Left lobe of liver (tissue), 2 donors: ENCODE data around the gene CYP4B1. TPM values are rescaled to one million over a fixed set of nuclear protein-coding genes. Genes with fewer than 3 reads are reported as not detected.
"Not testable (repeated sequence)": the region's sequence is repeated elsewhere in the genome, so short reads cannot be mapped to it uniquely, and the experiment has no call there.

Experiments
- ATAC-seq: fragments of 200-7000 bp; cut with Tn5 transposase; one replicate; pipeline ENCODE4 v1.9.1; 2020; ENCODE audit warnings: mild to moderate bottlenecking, moderate library complexity
- DNase-seq: peaks from one replicate; pipeline ENCODE4 v3.0.0-alpha.2; 2020; ENCODE audit warnings: low spot score
- total RNA-seq: library from RNA; stranded (reverse); gene quantifications from one replicate; pipeline ENCODE4 v1.2.1, GENCODE V29; 2021
- donor health status: DM: no; HTN: no; CAD: no; lungs with moderate emphysema.
- donor health status: DM: no; HTN: yes; CAD: no.

CYP4B1 gene
- total RNA-seq, 1 donor from 2014 or later: 0.33 TPM

DNA sequence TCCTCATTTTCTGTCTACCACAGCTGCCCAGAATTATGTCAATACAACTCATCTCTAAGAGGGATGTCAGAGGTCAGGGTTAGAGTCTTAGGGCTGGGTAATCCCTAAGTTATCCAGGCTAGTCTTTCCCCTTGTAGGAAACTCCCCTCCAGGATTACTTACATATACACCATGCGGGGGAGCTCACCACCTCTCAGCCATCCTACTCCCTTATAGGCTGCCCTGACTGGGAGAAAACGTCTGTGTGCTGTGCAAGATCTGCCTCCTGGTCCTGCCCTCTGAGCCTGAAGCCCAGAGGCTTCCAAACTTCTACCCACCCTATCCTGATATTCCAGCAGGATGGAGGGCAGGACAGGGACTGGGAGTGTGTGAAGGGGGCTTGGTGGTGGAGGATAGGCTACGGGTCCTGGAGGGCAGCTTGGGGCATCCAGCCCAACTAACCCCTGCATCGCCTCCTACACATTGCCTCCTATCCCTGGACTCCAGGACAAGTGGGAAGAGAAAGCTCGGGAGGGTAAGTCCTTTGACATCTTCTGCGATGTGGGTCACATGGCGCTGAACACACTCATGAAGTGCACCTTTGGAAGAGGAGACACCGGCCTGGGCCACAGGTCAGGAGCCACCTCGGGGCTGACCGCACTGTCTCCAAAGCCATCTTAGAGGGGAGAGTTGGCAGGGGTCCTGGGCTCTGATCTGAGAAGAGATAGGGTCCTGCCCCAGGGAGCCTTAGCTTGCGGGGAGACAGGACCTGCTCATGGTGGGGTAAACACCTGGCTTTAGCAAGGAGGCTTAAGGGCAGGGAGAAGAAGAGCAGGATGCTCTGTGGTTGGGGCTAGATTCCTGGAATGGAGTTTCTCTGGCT lies 14.4 kb downstream of the CYP4B1 start:
- ATAC-seq: no peak

DNA sequence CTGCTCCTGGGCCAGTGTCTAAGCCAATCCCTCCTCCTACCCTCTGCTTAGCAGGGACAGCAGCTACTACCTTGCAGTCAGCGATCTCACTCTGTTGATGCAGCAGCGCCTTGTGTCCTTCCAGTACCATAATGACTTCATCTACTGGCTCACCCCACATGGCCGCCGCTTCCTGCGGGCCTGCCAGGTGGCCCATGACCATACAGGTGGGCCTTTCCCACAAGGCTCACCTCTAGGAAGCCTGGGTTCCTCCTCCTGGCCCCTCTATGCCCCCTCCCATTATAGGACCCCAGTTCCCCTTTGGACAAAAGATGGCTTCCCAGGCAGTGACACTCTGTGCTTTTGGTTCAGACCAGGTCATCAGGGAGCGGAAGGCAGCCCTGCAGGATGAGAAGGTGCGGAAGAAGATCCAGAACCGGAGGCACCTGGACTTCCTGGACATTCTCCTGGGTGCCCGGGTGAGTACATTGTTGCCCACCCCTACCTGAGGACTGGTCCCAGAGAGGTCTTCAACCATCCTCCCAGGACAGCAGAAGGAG lies 15.1 kb downstream of the CYP4B1 start:
- ATAC-seq: no peak
- no peak for DNase-seq

More for the DNA sequence above, 14.4 kb downstream of the CYP4B1 start:
- DNase-seq: no peak

- DNase-seq (no peak), ATAC-seq (no peak)
Observed at GRCh38 chr1:46815133-46815532, 16.3 kb downstream of the CYP4B1 start.

DNA sequence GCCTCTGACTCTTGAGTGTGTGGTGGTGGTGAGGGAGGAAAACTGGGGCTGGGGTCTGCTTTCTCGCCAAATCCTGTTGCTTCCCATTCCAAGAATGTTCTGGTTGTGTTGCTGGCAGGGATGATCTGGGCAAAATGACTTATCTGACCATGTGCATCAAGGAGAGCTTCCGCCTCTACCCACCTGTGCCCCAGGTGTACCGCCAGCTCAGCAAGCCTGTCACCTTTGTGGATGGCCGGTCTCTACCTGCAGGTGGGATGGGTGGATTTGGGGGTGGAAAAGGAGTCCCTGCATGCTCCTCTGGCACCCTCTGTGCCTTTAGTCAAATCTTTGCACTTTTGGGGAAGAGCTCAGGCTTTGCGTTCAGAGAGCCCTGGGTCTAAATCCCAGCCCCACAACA lies 18.1 kb downstream of the CYP4B1 start:
- DNase-seq: no peak
- no peak for ATAC-seq

GRCh38 chr1:46817814-46818213 lies 19.0 kb downstream of the CYP4B1 start:
- DNase-seq: no peak

GRCh38 chr1:46818591-46818990 lies 19.7 kb downstream of the CYP4B1 start:
- DNase-seq: no peak
- no peak for ATAC-seq

More at GRCh38 chr1:46817814-46818213, 19.0 kb downstream of the CYP4B1 start:
- no peak for ATAC-seq

- ATAC-seq (no peak), DNase-seq (no peak)
Observed at GRCh38 chr1:46819335-46819734, 20.5 kb downstream of the CYP4B1 start.

DNA sequence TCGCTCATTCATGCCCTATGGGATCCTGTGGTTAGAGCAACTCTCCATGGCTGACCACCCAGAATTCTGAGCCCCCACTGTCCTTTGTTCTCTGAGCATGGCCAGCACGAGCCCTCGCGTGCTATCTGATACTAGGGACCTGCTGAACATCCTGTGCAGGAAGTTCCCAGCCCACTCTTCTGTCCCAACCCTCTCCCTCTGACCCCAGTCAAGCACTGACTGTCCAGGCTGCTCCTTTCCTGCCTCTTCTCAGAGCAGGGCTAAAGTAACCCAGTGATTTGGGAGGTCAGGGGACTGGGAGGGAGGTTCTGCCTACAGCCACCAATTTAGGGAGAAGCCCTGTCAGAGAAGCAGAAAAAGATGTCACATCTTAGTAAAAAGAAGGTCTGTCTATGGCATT lies 21.2 kb downstream of the CYP4B1 start:
- ATAC-seq (no peak), DNase-seq (no peak)

DNA sequence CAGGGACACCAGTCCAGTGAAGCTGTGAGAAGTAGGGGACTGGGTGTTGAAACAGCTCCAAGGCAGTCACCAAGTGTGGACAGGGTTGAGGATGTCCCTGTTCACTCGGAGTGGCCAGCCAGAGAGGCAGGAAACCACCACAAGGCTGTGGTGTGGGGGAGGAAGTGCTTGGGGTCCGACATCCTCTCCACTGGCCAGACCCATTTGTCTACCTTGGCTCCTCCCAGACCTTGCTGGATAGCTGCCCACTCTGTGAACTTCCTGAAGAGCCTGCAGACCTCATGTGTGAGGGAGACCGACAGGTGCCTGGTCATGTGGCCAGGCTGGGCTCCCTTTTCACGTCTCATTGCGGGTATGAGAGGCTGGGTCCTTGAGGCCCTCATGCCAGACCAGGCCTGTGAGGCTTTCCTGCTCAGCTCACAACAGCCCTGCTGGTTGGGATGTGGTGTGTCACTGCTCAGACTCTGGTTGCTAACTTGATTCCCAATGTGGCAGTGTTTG lies 21.8 kb downstream of the CYP4B1 start:
- ATAC-seq (no peak), DNase-seq (no peak)

DNA sequence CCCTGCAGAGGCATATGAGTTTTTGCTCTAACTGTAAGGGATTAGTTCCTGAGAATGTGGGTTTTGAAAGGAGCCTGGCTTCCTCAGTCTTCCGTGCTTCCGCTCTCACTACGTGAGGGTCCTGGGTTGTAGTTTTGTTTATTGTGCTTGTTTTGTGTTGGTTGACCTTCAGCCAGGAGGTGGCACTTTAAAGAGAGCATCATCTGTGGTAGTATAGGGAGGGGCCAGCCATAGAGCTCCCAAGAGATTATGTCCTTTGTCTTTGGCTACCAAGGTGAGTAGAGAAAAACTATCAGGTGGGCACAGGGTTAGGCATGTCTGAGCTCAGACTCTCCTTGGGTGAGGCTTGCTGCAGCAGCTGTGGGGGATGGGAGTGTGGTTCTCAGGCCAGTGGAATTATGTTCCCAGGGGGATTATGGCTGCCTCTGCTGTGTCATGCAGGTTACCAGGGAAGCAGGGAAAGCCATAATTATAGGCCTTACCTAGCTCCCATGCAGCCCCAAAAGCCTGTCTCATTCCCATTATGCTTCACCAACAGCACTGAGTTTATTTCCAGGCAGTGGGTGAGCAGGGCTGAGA lies 23.5 kb downstream of the CYP4B1 start:
- no peak for ATAC-seq
- DNase-seq: no peak

- DNase-seq (no peak), ATAC-seq (no peak)
Observed at GRCh38 chr1:46823151-46823550, 24.3 kb downstream of the CYP4B1 start.

GRCh38 chr1:46826892-46827291 lies 28.0 kb downstream of the CYP4B1 start:
- not testable (repeated sequence) for DNase-seq, ATAC-seq

GRCh38 chr1:46830665-46831322 lies 31.9 kb downstream of the CYP4B1 start:
- no peak for DNase-seq
- ATAC-seq: no peak

GRCh38 chr1:46835469-46835868 lies 36.6 kb downstream of the CYP4B1 start:
- DNase-seq, ATAC-seq: not testable (repeated sequence)

DNA sequence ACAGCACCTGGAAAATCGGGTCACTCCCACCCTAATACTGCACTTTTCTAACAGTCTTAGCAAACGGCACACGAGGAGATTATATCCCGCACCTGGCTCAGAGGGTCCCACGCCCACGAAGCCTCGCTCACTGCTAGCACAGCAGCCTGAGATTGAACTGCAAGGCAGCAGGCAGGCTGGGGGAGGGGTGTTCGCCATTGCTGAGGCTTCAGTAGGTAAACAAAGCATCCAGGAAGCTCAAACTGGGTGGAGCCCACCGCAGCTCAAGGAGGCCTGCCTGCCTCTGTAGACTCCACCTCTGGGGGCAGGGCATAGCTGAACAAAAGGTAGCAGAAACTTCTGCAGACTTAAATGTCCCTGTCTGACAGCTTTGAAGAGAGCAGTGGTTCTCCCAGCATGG lies 47.5 kb downstream of the CYP4B1 start:
- DNase-seq, ATAC-seq: not testable (repeated sequence)

DNA sequence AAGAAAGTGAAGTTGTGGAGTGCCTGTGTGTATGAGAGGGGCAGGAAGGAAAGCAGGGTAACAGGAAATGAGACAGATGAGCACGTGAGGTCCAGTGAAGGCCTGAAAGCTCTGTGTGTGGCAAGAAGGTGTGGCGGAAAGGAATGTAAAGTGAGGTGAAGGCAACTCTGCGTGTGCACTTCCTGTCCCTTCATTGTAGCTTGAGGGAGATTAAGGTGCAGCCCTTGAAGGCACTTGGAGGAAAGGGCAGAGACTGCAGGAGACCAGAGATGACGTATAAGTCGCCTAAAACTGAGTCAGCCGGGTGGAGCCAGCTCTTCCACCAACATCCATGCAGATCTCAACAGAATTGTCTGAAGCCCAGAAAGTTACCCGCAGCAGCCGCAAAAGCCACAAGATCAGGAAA lies 58.8 kb downstream of the CYP4B1 start:
- ATAC-seq, DNase-seq: not testable (repeated sequence)

GRCh38 chr1:46862348-46862747 lies 63.5 kb downstream of the CYP4B1 start:
- DNase-seq (no peak), ATAC-seq (no peak)
